SU-DHL-6 (cell line): Measurements from ENCODE around the gene GPX4.

Experiments
- H2AFZ ChIP-seq: fragments of 200-600 bp; sonication (generic); 2 replicates; pipeline ENCODE4 v1.6.1; 2014; ENCODE audit warnings: low read depth, mild to moderate bottlenecking, moderate library complexity, mixed read lengths, antibody characterized with exemption, low read length; ENCODE audit not compliant: severe bottlenecking
- H3F3A ChIP-seq: fragments of 200-600 bp; shearing (Covaris generic); 2 replicates; pipeline ENCODE4 v1.6.0; 2016; ENCODE audit warnings: antibody characterized with exemption, mild to moderate bottlenecking; ENCODE audit not compliant: insufficient read depth
- H3K27ac ChIP-seq: fragments of 200-600 bp; sonication (generic); 2 replicates; pipeline ENCODE4 v1.5.1; 2016; ENCODE audit warnings: low read depth, mild to moderate bottlenecking, low read length, moderate library complexity, mixed read lengths
- H3K27me3 ChIP-seq: fragments of 200-600 bp; sonication (generic), shearing (Covaris generic); 2 replicates; pipeline ENCODE4 v1.6.0; 2014; ENCODE audit warnings: mild to moderate bottlenecking, low read length
- H3K36me3 ChIP-seq: fragments of 200-600 bp; sonication (generic); 2 replicates; pipeline ENCODE4 v1.6.1; 2014; ENCODE audit warnings: mild to moderate bottlenecking, low read length, mixed read lengths
- H3K4me2 ChIP-seq: fragments of 300-600, 200-600 bp; shearing (Covaris generic), sonication (generic); 2 replicates; pipeline ENCODE4 v1.6.0; 2014; ENCODE audit warnings: low read length, low read depth, mild to moderate bottlenecking; ENCODE audit not compliant: poor library complexity, severe bottlenecking
- H3K4me3 ChIP-seq: fragments of 200-600 bp; sonication (generic); 2 replicates; pipeline ENCODE4 v1.5.1; 2014; ENCODE audit warnings: antibody characterized with exemption, low read length, mild to moderate bottlenecking, mixed read lengths; ENCODE audit not compliant: insufficient read depth, poor library complexity, severe bottlenecking
- H3K79me2 ChIP-seq: fragments of 200-600 bp; sonication (generic); 2 replicates; pipeline ENCODE4 v1.6.1; 2014; ENCODE audit warnings: mild to moderate bottlenecking, low read length, moderate library complexity; ENCODE audit not compliant: insufficient read depth
- H3K9ac ChIP-seq: fragments of 200-600 bp; sonication (generic); 2 replicates; pipeline ENCODE4 v1.7.0; 2014; ENCODE audit warnings: mild to moderate bottlenecking, low read length
- H3K9me2 ChIP-seq: fragments of 200-600 bp; sonication (generic); replicated peaks from 2 replicates; pipeline ENCODE4 v1.6.1; 2014; ENCODE audit warnings: low read length; ENCODE audit not compliant: insufficient read depth
- H3K9me3 ChIP-seq: fragments of 200-600 bp; sonication (generic); 2 replicates; pipeline ENCODE4 v1.6.1; 2014; ENCODE audit warnings: low read length, mixed read lengths; ENCODE audit not compliant: insufficient read depth
- H4K20me1 ChIP-seq: fragments of 200-600 bp; sonication (generic); 2 replicates; pipeline ENCODE4 v1.6.1; 2014; ENCODE audit warnings: low read depth, mild to moderate bottlenecking, antibody characterized with exemption, low read length, moderate library complexity, mixed read lengths
- EZH2phosphoT487 ChIP-seq: fragments of 200-600 bp; sonication (generic), shearing (Covaris generic); conservative IDR thresholded peaks from 2 replicates; pipeline ENCODE4 v1.6.1; 2018; ENCODE audit warnings: mild to moderate bottlenecking, antibody characterized with exemption, low read length, moderate library complexity, mixed read lengths
- TF ChIP-seq, protein P1 (sequence below): fragments of 200-600 bp; sonication (generic); IDR thresholded peaks from one replicate; pipeline ENCODE4 v1.5.1; 2017; ENCODE audit warnings: antibody characterized with exemption, mild to moderate bottlenecking, low read length, moderate library complexity; ENCODE audit not compliant: insufficient read depth, poor library complexity, severe bottlenecking

GPX4 gene, protein sequence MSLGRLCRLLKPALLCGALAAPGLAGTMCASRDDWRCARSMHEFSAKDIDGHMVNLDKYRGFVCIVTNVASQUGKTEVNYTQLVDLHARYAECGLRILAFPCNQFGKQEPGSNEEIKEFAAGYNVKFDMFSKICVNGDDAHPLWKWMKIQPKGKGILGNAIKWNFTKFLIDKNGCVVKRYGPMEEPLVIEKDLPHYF

DNA sequence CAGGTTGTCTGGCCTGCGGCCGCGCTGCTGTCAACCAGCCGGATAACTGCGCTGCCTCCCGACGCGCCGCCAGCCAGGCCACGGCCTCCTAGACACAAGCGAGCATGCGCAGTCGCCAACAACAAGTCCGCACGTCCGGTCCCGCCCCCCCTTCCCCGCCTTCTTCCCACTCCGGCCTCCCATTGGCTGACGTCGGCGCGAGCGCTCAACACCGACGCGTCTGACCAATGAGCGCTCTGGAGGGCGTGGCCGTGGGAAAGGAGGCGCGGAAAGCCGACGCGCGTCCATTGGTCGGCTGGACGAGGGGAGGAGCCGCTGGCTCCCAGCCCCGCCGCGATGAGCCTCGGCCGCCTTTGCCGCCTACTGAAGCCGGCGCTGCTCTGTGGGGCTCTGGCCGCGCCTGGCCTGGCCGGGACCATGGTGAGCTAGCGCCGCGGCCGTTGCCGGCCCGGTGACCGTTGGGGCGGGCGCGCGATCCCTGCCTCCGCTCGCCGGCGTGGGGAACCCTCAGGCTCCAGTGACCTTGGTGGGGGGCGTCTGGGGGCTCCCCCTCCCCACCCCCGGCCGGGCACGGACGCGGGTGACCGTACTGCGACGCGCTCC, at the start of gene GPX4:
Gene GPX4 (plus strand): TSS at position 287 of the 603 bp plus-strand sequence. CDS start 50 bp downstream, at position 337.
- peak within 1 kb of the TSS; percentile 97 for H3K4me3 ChIP-seq
- H3F3A ChIP-seq = peaks cover 3% of the 10 kb centered on the region; the same call in 1 of the 2 replicates
- no peaks in the 10 kb centered on the region for H3K9me3 ChIP-seq
- TF ChIP-seq, protein P1, sequence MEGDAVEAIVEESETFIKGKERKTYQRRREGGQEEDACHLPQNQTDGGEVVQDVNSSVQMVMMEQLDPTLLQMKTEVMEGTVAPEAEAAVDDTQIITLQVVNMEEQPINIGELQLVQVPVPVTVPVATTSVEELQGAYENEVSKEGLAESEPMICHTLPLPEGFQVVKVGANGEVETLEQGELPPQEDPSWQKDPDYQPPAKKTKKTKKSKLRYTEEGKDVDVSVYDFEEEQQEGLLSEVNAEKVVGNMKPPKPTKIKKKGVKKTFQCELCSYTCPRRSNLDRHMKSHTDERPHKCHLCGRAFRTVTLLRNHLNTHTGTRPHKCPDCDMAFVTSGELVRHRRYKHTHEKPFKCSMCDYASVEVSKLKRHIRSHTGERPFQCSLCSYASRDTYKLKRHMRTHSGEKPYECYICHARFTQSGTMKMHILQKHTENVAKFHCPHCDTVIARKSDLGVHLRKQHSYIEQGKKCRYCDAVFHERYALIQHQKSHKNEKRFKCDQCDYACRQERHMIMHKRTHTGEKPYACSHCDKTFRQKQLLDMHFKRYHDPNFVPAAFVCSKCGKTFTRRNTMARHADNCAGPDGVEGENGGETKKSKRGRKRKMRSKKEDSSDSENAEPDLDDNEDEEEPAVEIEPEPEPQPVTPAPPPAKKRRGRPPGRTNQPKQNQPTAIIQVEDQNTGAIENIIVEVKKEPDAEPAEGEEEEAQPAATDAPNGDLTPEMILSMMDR = no peak
- TF ChIP-seq EZH2phosphoT487 = no peak
- no peaks in the 10 kb centered on the region for H3K27me3 ChIP-seq
- H3K9ac ChIP-seq = peak within 1 kb of the TSS; percentile 89
- H4K20me1 ChIP-seq = no peaks in the 10 kb centered on the region
- peak within 1 kb of the TSS; percentile 75 for H2AFZ ChIP-seq
- peak within 1 kb of the TSS; percentile 79 for H3K4me2 ChIP-seq
- no peaks in the 10 kb centered on the region for H3K79me2 ChIP-seq
- H3K9me2 ChIP-seq = no peaks in the 10 kb centered on the region
- H3K27ac ChIP-seq = peak within 1 kb of the TSS; percentile 69
- H3K36me3 ChIP-seq = no peaks in the 10 kb centered on the region

DNA sequence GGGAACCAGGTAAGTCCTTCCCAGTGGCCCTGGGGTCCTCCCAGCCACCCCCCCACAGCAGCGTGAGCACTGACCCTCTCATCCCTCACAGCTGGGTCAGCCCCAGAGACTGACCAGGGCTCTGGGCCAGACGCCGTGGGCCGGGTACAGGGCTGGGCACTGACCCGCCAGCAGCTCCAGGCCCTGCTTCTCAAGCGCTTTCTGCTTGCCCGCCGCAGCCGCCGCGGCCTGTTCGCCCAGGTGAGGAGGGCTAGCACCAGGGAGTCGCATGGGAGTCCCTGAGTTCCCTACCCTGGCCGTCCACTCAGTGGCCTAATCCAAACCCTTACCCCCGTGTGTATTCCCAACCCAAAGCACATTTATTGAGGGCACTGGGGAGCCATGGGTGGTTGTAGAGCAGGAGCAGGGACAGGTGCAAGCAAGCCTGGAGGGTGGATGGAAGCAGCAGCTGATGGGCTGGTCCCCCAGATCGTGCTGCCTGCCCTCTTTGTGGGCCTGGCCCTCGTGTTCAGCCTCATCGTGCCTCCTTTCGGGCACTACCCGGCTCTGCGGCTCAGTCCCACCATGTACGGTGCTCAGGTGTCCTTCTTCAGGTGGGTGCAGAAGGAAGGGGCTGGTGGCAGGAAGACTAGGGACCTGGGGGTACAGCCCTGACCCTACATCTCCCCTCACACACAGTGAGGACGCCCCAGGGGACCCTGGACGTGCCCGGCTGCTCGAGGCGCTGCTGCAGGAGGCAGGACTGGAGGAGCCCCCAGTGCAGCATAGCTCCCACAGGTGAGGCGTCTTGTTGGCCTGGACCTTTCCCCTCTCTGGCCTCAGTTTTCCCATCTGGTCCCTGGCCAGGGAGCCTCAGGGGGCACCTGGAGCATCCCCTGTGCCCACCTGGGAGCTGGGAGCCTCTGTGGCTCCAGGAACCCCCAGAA, 49.4 kb upstream of the GPX4 start:
- Histone ChIP-seq H3K36me3 (no peaks in the 10 kb centered on the region), H3K4me2 (no peak overlapping the region), H3K27ac (no peak overlapping the region), H4K20me1 (no peaks in the 10 kb centered on the region), H3K79me2 (no peaks in the 10 kb centered on the region), H3F3A (0 out of 2 replicates have a peak, but pooled peaks cover 4% of the 10 kb centered on the region), H3K9me2 (no peaks in the 10 kb centered on the region), H2AFZ (no peak overlapping the region), H3K27me3 (no peaks in the 10 kb centered on the region), H3K9me3 (no peaks in the 10 kb centered on the region), H3K4me3 (no peak overlapping the region), H3K9ac (no peak overlapping the region)
- TF ChIP-seq, protein P1 = no peak

DNA sequence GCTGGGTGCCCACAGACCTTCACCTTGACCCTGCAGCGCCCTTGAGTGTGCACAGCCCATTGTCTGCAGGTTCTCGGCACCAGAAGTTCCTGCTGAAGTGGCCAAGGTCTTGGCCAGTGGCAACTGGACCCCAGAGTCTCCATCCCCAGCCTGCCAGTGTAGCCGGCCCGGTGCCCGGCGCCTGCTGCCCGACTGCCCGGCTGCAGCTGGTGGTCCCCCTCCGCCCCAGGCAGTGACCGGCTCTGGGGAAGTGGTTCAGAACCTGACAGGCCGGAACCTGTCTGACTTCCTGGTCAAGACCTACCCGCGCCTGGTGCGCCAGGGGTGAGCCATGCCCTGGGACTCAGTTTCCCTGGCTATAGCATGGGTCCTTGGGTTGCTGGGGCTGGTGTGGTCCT, 48.8 kb upstream of the GPX4 start:
- no peaks in the 10 kb centered on the region for H3K79me2 ChIP-seq
- H3K4me2 ChIP-seq = no peak overlapping the region
- H3K36me3 ChIP-seq = no peaks in the 10 kb centered on the region
- no peaks in the 10 kb centered on the region for H3K9me2 ChIP-seq
- no peak overlapping the region for H3K27ac ChIP-seq
- no peak overlapping the region for H2AFZ ChIP-seq
- no peak overlapping the region for H3K4me3 ChIP-seq
- H3K27me3 ChIP-seq = no peaks in the 10 kb centered on the region
- H3F3A ChIP-seq = 0 out of 2 replicates have a peak, but pooled peaks cover 7% of the 10 kb centered on the region
- H4K20me1 ChIP-seq = no peaks in the 10 kb centered on the region
- TF ChIP-seq, protein P1 = no peak
- TF ChIP-seq EZH2phosphoT487 = no peak
- H3K9ac ChIP-seq = no peak overlapping the region
- H3K9me3 ChIP-seq = no peaks in the 10 kb centered on the region
